Amniotic stem cell (primary cell): ENCODE results near the gene NAE1.

Source experiments
- DNase-seq: peaks from one replicate; lab custom pipeline; 2025; lab: John Stamatoyannopoulos, UW

The NAE1 gene

GRCh38 chr16:66850115-66850815, 19.5 kb upstream of the NAE1 start:
- no peak for DNase-seq

GRCh38 chr16:66849549-66849948, 18.8 kb upstream of the NAE1 start:
- no peak for DNase-seq

DNA sequence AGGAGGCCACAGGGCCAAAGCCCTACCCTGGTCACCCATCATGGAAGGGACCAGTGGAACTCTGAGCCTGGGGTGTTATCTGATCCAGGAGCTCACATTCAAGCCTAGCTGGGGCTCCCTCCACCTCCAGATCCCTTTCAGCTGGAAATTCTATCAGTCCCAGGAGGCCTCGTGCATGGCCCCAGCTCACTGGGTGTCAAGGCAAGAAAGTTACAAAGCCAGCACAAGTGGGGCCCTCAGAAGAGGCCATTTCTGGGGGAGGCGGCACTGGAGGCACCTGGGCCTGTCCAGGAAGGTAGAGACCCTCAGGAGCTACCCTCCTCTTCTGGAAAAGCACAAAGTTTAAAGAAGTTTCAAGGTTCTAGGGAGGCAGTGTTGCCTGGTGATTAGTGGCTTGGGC, 18.2 kb upstream of the NAE1 start:
- no peak for DNase-seq

DNA sequence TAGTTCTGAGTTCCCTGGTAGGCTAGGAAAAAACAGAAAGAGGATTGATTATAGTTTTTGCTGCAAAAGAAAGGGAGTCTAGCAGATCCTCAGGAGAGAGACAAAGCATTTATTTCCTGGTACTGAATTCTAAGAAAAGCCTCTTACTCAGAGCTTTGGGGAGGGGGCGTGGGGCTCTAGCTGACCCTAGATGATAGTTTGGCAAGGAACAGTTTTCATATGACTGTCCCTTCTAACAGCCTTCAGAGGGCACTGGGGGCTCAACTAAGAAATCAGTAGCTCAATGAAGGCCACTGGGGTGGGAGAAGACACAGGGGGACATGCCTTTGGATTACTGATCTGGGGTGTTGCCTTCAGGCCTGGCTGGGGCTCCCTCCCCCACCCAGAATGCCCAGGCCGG, 17.4 kb upstream of the NAE1 start:
- no peak for DNase-seq

DNA sequence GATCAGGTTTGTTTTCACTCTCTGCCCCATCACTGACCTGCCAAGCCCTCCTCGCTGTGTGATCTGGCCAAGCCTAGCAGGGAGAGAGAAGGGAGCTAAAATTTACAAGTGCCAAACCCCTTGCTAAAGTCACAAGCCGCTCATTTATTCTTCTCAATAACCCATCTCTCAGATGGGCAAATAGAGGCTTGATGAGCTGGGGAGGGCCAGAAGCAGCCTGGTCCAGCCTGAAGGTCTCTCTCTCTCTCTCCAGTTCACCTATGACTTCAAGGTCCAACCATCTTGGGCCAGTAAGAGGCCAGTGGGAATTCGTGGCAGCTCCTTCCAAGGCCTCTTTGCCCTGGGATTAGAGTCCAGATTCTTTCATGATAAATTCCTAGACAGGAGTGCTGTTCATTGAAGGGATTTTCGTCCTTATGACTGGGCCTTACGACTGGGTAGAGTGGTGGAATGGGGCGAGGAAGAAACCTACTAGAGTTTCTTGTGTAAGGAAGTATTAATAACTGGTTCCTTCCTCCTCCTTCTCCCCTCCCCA, 16.8 kb upstream of the NAE1 start:
- no peak for DNase-seq

- no peak for DNase-seq
These were observed 16.1 kb upstream of the NAE1 start for GRCh38 chr16:66846831-66847230.

DNA sequence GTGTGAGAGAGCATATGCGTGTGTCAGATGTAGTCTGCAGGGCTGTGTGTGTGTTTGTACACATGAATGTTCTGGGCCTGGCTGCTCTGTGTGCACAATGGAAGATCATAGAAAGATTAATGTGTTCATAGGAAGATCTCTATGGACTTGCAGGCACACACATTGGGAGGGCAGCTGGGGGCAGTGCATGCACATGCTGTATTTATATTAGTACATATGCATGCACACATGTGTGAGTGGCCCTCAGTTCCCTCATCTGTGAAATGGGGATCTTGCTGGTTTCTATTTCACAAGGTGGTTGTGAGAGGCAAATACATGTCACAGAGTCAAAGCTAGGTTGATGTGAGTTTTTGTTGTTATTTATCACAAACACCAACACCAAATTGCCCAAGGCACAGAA, 15.5 kb upstream of the NAE1 start:
- DNase-seq = no peak

GRCh38 chr16:66845791-66846221, 15.0 kb upstream of the NAE1 start:
- DNase-seq = no peak

- DNase-seq = no peak
These were observed 14.3 kb upstream of the NAE1 start for GRCh38 chr16:66845080-66845410.

DNA sequence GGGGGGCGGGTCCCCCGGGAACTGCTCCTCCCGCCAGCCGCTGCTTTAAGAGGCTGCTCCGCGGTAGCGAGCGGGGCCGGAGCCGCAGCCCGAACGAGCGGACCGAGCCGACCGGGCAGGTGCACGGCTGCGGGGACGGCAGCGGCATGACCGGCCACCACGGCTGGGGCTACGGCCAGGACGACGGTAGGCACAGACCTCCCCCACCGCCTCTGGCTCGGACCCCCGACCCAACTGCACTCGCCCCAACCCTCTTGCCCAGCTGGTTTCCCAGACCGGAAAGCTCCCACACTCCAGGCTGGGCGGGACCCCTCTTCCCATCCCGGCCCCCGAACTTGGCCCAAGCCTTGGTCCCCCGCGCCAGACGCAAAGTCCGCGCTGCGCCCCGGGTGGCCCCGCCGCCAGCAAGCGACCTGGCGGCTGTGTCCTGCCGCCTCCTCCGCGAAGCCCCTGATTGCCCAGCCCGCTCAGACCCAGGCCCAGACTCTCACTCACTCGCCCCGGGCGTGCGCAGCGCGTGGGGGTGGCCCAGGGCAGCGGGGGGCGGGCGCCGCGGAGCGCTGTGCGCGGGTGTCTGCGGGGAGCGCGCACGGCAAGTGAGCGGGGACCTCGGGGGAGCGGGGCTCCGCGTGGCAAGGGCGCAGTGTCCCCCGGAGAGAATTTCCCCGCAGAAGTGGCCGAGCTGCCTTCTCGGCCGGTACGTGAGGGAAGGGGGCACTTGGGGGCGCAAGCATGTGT, 13.7 kb upstream of the NAE1 start, which contains the start of gene CA7:
TSS of gene CA7 (plus strand) at position 73 of the 738 bp plus-strand sequence. CDS start at position 147, 74 bp downstream.
- no peak for DNase-seq

DNA sequence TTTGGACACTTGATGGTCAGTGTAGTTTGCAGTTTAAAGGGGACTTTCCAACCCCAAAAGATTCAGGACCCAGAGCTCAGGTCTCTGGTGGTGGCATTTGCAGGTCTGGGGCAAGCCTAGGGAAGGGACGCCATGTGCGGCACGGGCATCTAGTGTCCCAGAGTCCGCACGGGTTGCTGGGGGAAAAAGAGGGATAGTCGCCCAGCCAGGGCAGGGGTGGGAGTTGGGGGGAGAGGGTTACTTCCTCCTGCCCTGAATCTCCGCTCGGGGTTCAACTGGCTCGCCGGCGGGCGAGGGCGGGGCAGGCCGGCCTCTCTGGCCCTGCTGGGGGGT, 13.2 kb upstream of the NAE1 start:
- no peak for DNase-seq

GRCh38 chr16:66843191-66843590, 12.4 kb upstream of the NAE1 start:
- DNase-seq = no peak

- DNase-seq = no peak
These were observed 12.0 kb upstream of the NAE1 start for GRCh38 chr16:66842765-66843164.

GRCh38 chr16:66841366-66841765, 10.6 kb upstream of the NAE1 start:
- DNase-seq = no peak

GRCh38 chr16:66840883-66841282, 10.1 kb upstream of the NAE1 start:
- DNase-seq = no peak

GRCh38 chr16:66834746-66835145, 4.0 kb upstream of the NAE1 start:
- no peak for DNase-seq

DNA sequence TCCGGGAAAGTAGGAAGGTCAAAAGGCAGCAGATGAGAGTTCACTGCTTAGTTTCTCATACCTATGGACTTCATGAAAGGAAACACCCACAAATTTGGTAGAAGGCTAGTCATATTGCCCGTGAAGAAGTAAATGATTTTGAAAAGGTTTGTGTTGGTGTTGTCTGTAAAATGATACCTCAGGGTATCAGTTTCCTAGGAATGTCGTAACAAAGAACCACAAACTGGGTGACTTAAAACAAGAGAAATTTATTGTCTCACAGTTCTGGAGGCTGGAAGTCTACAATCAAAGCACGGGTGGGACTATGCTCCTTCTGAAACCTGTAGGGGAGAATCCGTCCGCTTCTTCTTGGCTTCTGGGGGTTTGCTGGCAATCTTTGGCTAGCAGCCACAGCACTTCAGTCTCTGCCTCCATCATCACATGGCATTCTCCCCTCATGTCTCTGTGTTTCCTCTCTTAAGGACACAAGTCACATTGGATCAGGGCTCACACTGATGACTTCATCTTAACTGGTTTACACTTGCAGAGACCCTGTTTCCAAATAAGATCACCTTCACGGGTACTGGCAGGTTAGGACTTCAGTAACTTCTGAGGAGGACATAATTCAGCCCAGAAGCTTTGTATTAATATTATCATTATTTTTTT, 2.0 kb upstream of the NAE1 start:
- no peak for DNase-seq

- DNase-seq = no peak
These were observed 1.4 kb upstream of the NAE1 start for GRCh38 chr16:66832190-66832589.

DNA sequence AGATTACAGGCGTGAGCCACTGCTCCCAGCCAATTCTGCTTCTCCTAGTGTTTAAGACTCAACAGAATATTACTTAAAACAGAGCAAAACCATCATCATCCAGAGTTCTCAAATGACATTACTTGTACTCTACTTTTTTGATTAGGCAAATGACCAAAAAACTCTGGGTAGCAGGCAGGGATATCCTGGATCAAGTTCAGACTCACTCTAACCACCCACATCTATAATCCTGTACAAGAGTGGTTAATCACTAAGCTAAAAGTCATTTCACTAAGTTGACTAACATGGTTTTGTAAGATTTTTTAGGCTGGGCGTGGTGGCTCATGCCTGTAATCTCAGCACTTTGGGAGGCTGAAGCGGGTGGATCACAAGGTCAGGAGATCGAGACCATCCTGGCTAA, 6.8 kb downstream of the NAE1 start:
- DNase-seq = no peak

DNA sequence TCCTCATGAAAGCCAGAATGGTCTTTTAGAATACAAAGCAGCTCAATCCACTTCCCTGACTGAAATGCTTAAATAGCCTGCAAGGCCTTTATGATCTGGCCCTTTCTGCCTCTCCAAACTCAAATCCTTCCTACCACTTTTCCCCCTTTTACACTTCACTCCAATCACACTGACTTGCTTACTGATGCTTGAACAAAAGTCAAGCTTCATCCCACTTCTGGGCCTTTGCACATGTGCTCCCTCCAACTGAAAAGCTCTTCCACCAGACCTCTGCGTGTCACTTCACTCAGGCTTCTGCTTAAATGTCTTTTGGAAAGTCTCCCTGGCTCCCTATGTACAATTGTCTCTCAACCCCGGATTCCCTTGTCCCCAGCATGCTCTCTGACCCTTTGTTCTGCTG, 16.0 kb downstream of the NAE1 start:
- DNase-seq = no peak

DNA sequence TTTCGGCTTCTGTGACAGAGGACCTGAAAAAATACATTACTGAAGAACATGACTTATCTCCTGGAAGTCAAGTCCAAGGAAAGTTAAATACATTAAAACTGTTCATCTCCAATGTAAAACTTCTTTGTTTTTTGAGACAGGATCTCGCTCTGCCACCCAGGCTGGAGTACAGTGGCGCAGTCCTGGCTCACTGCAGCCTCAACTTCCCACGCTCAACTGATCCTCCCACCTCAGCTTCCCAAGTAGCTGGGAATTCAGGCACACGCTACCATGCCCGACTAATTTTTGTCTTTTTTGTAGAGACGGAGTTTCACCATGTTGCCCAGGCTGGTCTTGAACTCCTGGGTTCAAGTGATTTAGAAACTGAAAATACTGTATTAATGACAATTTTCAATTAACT, 19.7 kb downstream of the NAE1 start:
- DNase-seq = no peak

GRCh38 chr16:66810391-66810790, 20.4 kb downstream of the NAE1 start:
- no peak for DNase-seq

DNA sequence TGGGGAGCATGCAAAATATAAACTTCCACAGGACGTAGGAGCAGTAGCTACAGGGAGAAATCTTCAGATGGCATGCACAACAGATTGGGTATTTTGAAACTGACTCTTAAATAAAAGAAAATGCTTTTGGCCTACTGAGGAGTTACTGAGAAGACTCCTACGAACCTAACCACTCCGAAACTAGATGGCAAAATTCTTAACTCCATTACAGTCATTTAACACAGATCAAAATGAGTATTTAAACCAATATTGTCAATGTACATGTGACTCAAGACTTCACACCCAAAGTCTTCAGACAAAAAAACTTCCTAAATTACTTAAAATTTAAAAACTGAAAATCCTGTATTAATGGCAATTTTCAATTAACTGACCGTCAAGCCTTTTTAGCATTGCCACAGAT, 21.0 kb downstream of the NAE1 start:
- DNase-seq = no peak
